ENCODE results near the gene PLD4.

Gene PLD4

DNA sequence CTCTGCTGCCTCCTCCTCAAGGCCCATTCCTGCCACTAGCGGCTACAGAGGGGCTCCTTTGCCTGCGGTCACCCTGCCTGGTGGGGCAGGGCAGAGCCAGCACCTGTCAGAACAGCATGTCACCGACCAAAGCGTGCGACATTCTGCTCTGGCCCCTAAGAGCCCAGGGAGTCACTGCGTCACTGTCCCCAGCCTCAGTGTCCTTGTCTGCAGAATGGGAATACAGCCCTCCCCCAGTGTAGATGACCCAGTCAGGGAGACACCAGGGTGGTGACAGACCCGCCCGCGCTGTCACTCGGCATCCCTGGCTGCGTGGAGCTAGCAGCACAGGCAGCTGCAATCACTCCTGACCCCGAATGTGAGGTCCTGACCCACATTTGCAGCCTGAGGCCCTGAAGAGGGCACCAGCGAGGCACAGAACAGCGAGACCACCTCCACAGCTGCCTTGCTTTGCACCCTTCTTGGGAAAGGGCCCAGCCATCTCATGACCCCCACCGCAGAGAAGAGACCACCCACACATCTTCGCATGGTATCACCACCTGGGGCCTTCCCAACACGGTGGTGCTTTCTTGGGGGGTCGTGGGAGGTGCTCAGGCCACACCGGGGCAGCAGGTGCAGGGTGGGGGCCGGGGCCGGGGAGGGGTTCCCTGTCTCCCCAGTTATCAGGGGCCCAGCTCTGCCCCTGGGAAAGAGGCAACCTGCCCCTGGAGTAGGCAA, 51.0 kb downstream of the PLD4 start:
- TF ChIP-seq, protein P1, sequence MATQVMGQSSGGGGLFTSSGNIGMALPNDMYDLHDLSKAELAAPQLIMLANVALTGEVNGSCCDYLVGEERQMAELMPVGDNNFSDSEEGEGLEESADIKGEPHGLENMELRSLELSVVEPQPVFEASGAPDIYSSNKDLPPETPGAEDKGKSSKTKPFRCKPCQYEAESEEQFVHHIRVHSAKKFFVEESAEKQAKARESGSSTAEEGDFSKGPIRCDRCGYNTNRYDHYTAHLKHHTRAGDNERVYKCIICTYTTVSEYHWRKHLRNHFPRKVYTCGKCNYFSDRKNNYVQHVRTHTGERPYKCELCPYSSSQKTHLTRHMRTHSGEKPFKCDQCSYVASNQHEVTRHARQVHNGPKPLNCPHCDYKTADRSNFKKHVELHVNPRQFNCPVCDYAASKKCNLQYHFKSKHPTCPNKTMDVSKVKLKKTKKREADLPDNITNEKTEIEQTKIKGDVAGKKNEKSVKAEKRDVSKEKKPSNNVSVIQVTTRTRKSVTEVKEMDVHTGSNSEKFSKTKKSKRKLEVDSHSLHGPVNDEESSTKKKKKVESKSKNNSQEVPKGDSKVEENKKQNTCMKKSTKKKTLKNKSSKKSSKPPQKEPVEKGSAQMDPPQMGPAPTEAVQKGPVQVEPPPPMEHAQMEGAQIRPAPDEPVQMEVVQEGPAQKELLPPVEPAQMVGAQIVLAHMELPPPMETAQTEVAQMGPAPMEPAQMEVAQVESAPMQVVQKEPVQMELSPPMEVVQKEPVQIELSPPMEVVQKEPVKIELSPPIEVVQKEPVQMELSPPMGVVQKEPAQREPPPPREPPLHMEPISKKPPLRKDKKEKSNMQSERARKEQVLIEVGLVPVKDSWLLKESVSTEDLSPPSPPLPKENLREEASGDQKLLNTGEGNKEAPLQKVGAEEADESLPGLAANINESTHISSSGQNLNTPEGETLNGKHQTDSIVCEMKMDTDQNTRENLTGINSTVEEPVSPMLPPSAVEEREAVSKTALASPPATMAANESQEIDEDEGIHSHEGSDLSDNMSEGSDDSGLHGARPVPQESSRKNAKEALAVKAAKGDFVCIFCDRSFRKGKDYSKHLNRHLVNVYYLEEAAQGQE (IDR thresholded peaks at IDR 0.05; ENCODE audit: insufficient read depth in 1 of 2, low read depth in 2 of 2, low read length in 2 of 2): no peak
- TF ChIP-seq FOXP2 (optimal IDR thresholded peaks at IDR 0.05; ENCODE audit: borderline replicate concordance, extremely low read depth, extremely low read length, insufficient read depth) (no peak), POLR2AphosphoS5 (IDR thresholded peaks at IDR 0.05; ENCODE audit: low read depth, low read length) (no peak), TAF1 (IDR thresholded peaks at IDR 0.05; ENCODE audit: borderline replicate concordance, insufficient read depth, low read length) (no peak), SIN3A (IDR thresholded peaks at IDR 0.05; ENCODE audit: borderline replicate concordance, insufficient read depth, low read length) (no peak)

DNA sequence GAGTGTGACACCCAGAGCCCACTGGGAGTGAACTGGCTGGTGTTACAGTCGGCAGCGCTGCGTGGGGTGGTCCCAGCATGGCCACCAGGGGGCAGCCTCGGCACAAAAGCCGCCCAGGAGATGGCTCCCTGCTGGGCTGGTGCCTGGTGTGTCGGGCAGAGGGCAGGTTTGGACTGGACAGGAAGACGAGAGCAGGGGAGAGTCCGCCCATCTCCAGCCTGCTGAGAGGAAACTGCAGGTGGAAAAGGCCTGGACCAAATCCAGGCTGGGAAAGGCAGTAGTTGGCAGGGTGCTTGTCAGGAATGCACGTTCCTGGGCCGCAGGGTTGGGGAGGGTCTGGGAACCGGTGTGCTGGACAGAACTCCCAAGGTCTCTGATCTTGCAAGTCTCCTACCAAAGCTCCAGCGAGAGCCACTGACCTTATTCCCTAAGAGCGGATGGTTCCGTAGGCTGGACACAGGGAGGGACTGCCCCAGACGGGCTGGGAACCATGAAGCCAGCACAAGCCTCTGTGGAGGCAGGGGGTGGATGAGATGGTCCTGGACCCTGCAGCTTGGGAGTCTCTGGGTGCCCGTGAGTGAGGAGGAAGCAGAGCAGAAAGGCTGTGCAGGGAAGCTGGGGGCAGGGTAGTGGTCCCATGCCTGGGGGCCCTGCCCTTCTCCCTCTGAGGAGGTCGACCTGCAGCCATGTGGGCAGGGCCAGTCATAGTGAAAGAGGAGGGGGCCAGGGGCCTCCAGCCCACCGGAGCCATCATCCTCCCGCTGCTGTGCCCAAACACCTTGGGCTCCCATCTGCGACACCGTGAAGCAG, 51.7 kb downstream of the PLD4 start:
- no peak for TF ChIP-seq TAF1 (IDR thresholded peaks at IDR 0.05; ENCODE audit: borderline replicate concordance, insufficient read depth, low read length)

- TF ChIP-seq SIN3A (IDR thresholded peaks at IDR 0.05; ENCODE audit: borderline replicate concordance, insufficient read depth, low read length) (no peak), POLR2AphosphoS5 (IDR thresholded peaks at IDR 0.05; ENCODE audit: low read depth, low read length) (no peak), TAF1 (IDR thresholded peaks at IDR 0.05; ENCODE audit: borderline replicate concordance, insufficient read depth, low read length) (no peak), FOXP2 (optimal IDR thresholded peaks at IDR 0.05; ENCODE audit: borderline replicate concordance, extremely low read depth, extremely low read length, insufficient read depth) (no peak)
- TF ChIP-seq, protein P1 (IDR thresholded peaks at IDR 0.05; ENCODE audit: insufficient read depth in 1 of 2, low read depth in 2 of 2, low read length in 2 of 2): no peak
Measured at GRCh38 chr14:104977008-104977680, 52.5 kb downstream of the PLD4 start.

DNA sequence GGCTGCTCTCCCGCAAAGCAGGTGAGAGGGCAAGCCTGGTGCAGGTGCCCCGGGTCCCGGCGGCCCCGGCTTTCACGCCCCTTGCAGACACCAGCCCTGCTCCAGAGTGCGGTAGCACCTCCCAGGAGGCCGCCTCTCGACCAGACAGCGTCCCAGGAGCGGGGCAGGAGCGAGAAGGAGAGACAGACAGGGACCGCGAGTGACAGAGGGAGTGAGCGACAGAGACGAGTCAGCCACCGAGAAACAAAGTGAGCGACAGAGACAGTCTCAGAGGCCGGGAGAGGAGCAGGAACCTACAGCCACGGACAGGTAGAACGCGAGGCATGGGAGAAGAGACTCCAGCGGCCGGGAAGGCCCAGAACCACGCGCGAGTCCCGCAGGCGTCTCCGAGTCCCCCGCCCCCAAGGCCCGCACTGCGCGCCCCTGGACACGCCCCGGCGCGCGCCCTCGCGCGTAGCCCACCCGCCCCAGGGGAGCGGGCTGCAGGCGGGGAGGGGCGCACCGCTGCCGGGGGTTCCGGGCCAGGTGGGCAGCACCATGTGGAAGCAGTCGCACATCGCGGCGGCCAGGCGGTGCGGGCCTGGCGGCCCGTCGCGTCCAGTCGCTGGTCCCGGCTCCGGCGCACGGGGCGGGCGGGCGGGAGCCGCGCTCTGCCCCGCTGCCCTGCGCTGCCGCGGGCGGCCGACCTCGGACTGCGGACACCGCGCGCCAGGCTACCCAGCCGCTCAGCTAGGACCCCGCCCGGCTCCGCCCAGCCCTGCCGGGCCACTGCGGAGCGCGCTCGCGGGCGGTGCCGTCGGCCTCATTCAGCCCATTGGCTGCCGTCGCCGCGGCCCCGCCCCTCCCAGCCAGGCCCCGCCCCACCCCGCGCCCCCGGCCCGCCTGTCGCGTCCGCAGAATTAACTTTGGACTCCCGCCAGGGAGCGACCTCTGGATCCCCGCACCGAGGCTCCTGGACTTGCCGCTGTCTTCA, 53.3 kb downstream of the PLD4 start, which contains the start of gene AHNAK2:
TSS of gene AHNAK2 (minus strand) at position 694 of the 973 bp plus-strand sequence. CDS start at position 557, 137 bp downstream.
- TF ChIP-seq SIN3A (IDR thresholded peaks at IDR 0.05; ENCODE audit: borderline replicate concordance, insufficient read depth, low read length): no peak
- peak; percentile 58; the same call in 1 of the 2 replicates for TF ChIP-seq TAF1 (IDR thresholded peaks at IDR 0.05; ENCODE audit: borderline replicate concordance, insufficient read depth, low read length)
- no peak for TF ChIP-seq POLR2AphosphoS5 (IDR thresholded peaks at IDR 0.05; ENCODE audit: low read depth, low read length)

DNA sequence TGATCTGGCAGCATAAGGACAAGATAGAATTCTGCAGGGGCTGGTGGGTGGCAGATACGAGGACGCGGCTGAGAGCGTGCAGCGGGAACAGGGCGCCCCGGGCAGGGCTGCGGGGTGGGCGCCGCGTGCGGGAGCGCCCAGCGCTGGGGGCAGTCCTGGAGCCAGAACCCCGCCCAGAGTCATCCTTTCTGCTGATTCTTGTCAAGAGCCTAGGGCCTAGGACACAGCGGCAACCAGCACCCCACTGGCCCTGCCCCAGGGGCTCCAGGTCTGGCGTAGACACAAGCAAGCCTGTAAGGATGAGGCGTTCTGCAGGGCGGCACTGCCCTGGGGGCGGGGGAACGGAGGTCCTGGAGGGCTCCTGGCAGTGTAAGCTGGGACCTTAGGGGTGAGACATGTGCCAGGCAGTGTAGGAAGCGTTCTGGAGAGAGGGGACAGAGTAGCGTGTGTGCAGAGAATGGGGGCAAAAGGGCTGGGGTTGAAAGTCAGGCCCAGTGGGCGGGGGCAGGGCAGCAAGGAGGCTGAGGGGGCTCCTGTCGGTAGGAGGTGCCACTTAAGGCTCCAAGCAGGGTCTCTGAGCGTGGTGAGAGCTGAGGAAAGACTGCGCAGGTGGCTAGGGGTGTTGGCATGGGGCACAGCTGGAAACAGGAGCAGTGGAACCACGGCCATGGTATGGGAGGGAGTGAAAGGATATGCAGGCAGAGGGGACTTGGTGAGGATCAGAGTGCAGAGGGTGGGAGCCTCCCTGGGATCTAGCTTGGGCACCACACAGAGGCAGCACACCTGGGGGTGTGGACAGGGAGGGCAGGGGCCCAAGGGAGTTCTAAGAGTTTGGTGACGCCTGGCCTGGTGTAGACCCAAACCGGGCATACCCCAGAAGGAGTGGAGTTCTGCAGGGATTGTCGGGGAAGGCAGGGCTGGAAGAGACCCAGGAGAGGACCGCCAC, 54.3 kb downstream of the PLD4 start:
- TF ChIP-seq POLR2AphosphoS5 (IDR thresholded peaks at IDR 0.05; ENCODE audit: low read depth, low read length) (no peak), SIN3A (IDR thresholded peaks at IDR 0.05; ENCODE audit: borderline replicate concordance, insufficient read depth, low read length) (no peak), FOXP2 (optimal IDR thresholded peaks at IDR 0.05; ENCODE audit: borderline replicate concordance, extremely low read depth, extremely low read length, insufficient read depth) (no peak)
- TF ChIP-seq, protein P1 (IDR thresholded peaks at IDR 0.05; ENCODE audit: insufficient read depth in 1 of 2, low read depth in 2 of 2, low read length in 2 of 2): no peak
